Muscle of arm (tissue), 12 donors: Measurements from ENCODE around the gene SARDH. TPM values are rescaled to one million over a fixed set of nuclear protein-coding genes. Genes with fewer than 3 reads are reported as not detected.

Experiments
- polyA plus RNA-seq, 12 donors: library from polyadenylated mRNA; unstranded; fragments of 120-200 nt; gene quantifications; one replicate each; pipeline ENCODE4 v1.2.1, GENCODE V29; 2013; ENCODE audit not compliant: insufficient read length in 12 of 12

SARDH gene
- polyA plus RNA-seq, 12 donors = 3.6 to 7.4 (median 4.4) TPM; not detected in 1

Other genes starting within 250 kb of the SARDH start
- 10 to 100 TPM in 11 of 12 donors, not detected in 1; 18.1 to 68.0 (median 49.3) TPM for gene MYMK, start 213.4 kb downstream of the SARDH start, polyA plus RNA-seq
- gene ADAMTSL2, start 203.6 kb downstream of the SARDH start, polyA plus RNA-seq = 1 to 10 TPM in 10 of 12 donors, not detected in 2; 2.3 to 4.6 (median 2.6) TPM
- under 1 TPM in 3 of 12 donors, not detected in 9; 0.15 to 0.24 (median 0.19) TPM for gene FAM163B, start 129.0 kb downstream of the SARDH start, polyA plus RNA-seq
- gene DBH, start 102.0 kb downstream of the SARDH start, polyA plus RNA-seq = 1 to 10 TPM in 1 of 12 donors, under 1 TPM in 9, not detected in 2; 0.39 to 1.0 (median 0.59) TPM